ENCODE results near the gene UGT1A8.

Gene UGT1A8

GRCh38 chr2:233718552-233718951 lies 101.1 kb downstream of the UGT1A8 start, which contains the start of gene UGT1A4:
Gene UGT1A4 (plus strand): TSS chr2:233718736. CDS start chr2:233718821, 85 bp downstream.
- no peak for TF ChIP-seq FOXP2 (optimal IDR thresholded peaks at IDR 0.05; ENCODE audit: borderline replicate concordance, extremely low read depth, extremely low read length, insufficient read depth)
- TF ChIP-seq TAF1 (IDR thresholded peaks at IDR 0.05; ENCODE audit: borderline replicate concordance, insufficient read depth, low read length), result no peak
- TF ChIP-seq REST (IDR thresholded peaks at IDR 0.05; ENCODE audit: insufficient read depth in 1 of 2, low read depth in 2 of 2, low read length in 2 of 2), result no peak
- no peak for TF ChIP-seq SIN3A (IDR thresholded peaks at IDR 0.05; ENCODE audit: borderline replicate concordance, insufficient read depth, low read length)
- TF ChIP-seq POLR2AphosphoS5 (IDR thresholded peaks at IDR 0.05; ENCODE audit: low read depth, low read length), result no peak

GRCh38 chr2:233728723-233729301 lies 111.4 kb downstream of the UGT1A8 start, which contains the start of gene UGT1A3:
Gene UGT1A3 (plus strand): TSS chr2:233729042. CDS start chr2:233729127, 85 bp downstream.
- no peak for TF ChIP-seq REST (IDR thresholded peaks at IDR 0.05; ENCODE audit: insufficient read depth in 1 of 2, low read depth in 2 of 2, low read length in 2 of 2)
- no peak for TF ChIP-seq FOXP2 (optimal IDR thresholded peaks at IDR 0.05; ENCODE audit: borderline replicate concordance, extremely low read depth, extremely low read length, insufficient read depth)
- TF ChIP-seq TAF1 (IDR thresholded peaks at IDR 0.05; ENCODE audit: borderline replicate concordance, insufficient read depth, low read length), result no peak
- TF ChIP-seq POLR2AphosphoS5 (IDR thresholded peaks at IDR 0.05; ENCODE audit: low read depth, low read length), result no peak
- TF ChIP-seq SIN3A (IDR thresholded peaks at IDR 0.05; ENCODE audit: borderline replicate concordance, insufficient read depth, low read length), result no peak

- no peak for TF ChIP-seq SIN3A (IDR thresholded peaks at IDR 0.05; ENCODE audit: borderline replicate concordance, insufficient read depth, low read length)
These were observed 123.4 kb downstream of the UGT1A8 start for GRCh38 chr2:233740870-233741269.

GRCh38 chr2:233743464-233744259 lies 126.2 kb downstream of the UGT1A8 start:
- no peak for TF ChIP-seq REST (IDR thresholded peaks at IDR 0.05; ENCODE audit: insufficient read depth in 1 of 2, low read depth in 2 of 2, low read length in 2 of 2)
- TF ChIP-seq SIN3A (IDR thresholded peaks at IDR 0.05; ENCODE audit: borderline replicate concordance, insufficient read depth, low read length), result no peak
- no peak for TF ChIP-seq TAF1 (IDR thresholded peaks at IDR 0.05; ENCODE audit: borderline replicate concordance, insufficient read depth, low read length)
- no peak for TF ChIP-seq POLR2AphosphoS5 (IDR thresholded peaks at IDR 0.05; ENCODE audit: low read depth, low read length)
- TF ChIP-seq FOXP2 (optimal IDR thresholded peaks at IDR 0.05; ENCODE audit: borderline replicate concordance, extremely low read depth, extremely low read length, insufficient read depth), result no peak

- no peak for TF ChIP-seq REST (IDR thresholded peaks at IDR 0.05; ENCODE audit: insufficient read depth in 1 of 2, low read depth in 2 of 2, low read length in 2 of 2)
- no peak for TF ChIP-seq SIN3A (IDR thresholded peaks at IDR 0.05; ENCODE audit: borderline replicate concordance, insufficient read depth, low read length)
- TF ChIP-seq FOXP2 (optimal IDR thresholded peaks at IDR 0.05; ENCODE audit: borderline replicate concordance, extremely low read depth, extremely low read length, insufficient read depth), result no peak
- no peak for TF ChIP-seq TAF1 (IDR thresholded peaks at IDR 0.05; ENCODE audit: borderline replicate concordance, insufficient read depth, low read length)
- TF ChIP-seq POLR2AphosphoS5 (IDR thresholded peaks at IDR 0.05; ENCODE audit: low read depth, low read length), result no peak
These were observed 127.8 kb downstream of the UGT1A8 start for GRCh38 chr2:233745073-233745755.
